HEK293T (cell line): ENCODE measurements around the gene PDCD7.
"Not testable (repeated sequence)": the region's sequence is repeated elsewhere in the genome, so short reads cannot be mapped to it uniquely, and the experiment has no call there.

Experiments
- CTCF ChIA-PET: fragments of 350-600 bp; formaldehyde crosslinking; extraction: SDS; loops from one replicate; lab custom pipeline; 2021; ENCODE audit warnings: antibody characterized with exemption, inconsistent platforms; lab: Yijun Ruan, JAX
- POLR2A ChIA-PET: fragments of 350-600 bp; formaldehyde crosslinking; extraction: SDS; loops from one replicate; lab custom pipeline; 2020; ENCODE audit warnings: antibody characterized with exemption, inconsistent platforms; lab: Yijun Ruan, JAX
- DNase-seq: peaks from one replicate; pipeline ENCODE4 v3.0.0; 2012; ENCODE audit warnings: mixed read lengths; ENCODE audit errors: extremely low spot score
- ARNT ChIP-seq: fragments of 450-650 bp; IDR thresholded peaks from 2 replicates; pipeline ENCODE4 v1.6.1; 2017; ENCODE audit warnings: mild to moderate bottlenecking
- BHLHE40 ChIP-seq: fragments of 450-650 bp; IDR thresholded peaks from 2 replicates; pipeline ENCODE4 v1.6.1; 2016; ENCODE audit warnings: mild to moderate bottlenecking, moderate library complexity, borderline replicate concordance
- CTBP1 ChIP-seq: fragments of 450-650 bp; IDR thresholded peaks from 2 replicates; pipeline ENCODE4 v1.6.1; 2016; ENCODE audit warnings: borderline replicate concordance
- ELF4 ChIP-seq: fragments of 450-650 bp; IDR thresholded peaks from 2 replicates; pipeline ENCODE4 v1.6.1; 2017; ENCODE audit warnings: antibody characterized with exemption
- FOXA1 ChIP-seq: fragments of 450-650 bp; IDR thresholded peaks from 2 replicates; pipeline ENCODE4 v1.6.1; 2016; ENCODE audit warnings: mild to moderate bottlenecking
- FOXK2 ChIP-seq: fragments of 450-650 bp; IDR thresholded peaks from 2 replicates; pipeline ENCODE4 v1.6.1; 2016; ENCODE audit warnings: mild to moderate bottlenecking
- FOXM1 ChIP-seq: fragments of 450-650 bp; IDR thresholded peaks from 2 replicates; pipeline ENCODE4 v1.6.1; 2017; ENCODE audit warnings: mild to moderate bottlenecking, borderline replicate concordance
- HDGF ChIP-seq: fragments of 450-650 bp; IDR thresholded peaks from 2 replicates; pipeline ENCODE4 v1.6.1; 2017; ENCODE audit warnings: antibody characterized with exemption, borderline replicate concordance
- L3MBTL2 ChIP-seq: fragments of 450-650 bp; conservative IDR thresholded peaks from 2 replicates; pipeline ENCODE4 v1.6.1; 2016; ENCODE audit warnings: mild to moderate bottlenecking
- LEF1 ChIP-seq: fragments of 450-650 bp; IDR thresholded peaks from 2 replicates; pipeline ENCODE4 v1.6.1; 2017; ENCODE audit warnings: mild to moderate bottlenecking, borderline replicate concordance
- NFRKB ChIP-seq: fragments of 450-650 bp; IDR thresholded peaks from 2 replicates; pipeline ENCODE4 v1.6.1; 2016; ENCODE audit warnings: mild to moderate bottlenecking, moderate library complexity
- PKNOX1 ChIP-seq: fragments of 450-650 bp; IDR thresholded peaks from 2 replicates; pipeline ENCODE4 v1.6.1; 2016
- SP1 ChIP-seq: fragments of 450-650 bp; IDR thresholded peaks from 2 replicates; pipeline ENCODE4 v1.6.1; 2017
- SUZ12 ChIP-seq: fragments of 450-650 bp; IDR thresholded peaks from 2 replicates; pipeline ENCODE4 v1.6.1; 2016; ENCODE audit warnings: mild to moderate bottlenecking
- TARDBP ChIP-seq: fragments of 450-650 bp; IDR thresholded peaks from 2 replicates; pipeline ENCODE4 v1.6.1; 2016
- ZNF384 ChIP-seq: fragments of 450-650 bp; IDR thresholded peaks from 2 replicates; pipeline ENCODE4 v1.6.1; 2016

PDCD7 gene

GRCh38 chr15:65095011-65095746 is 38.4 kb downstream of the PDCD7 start:
- ChIA-PET CTCF (no interaction called here), POLR2A (no interaction called here)
- TF ChIP-seq BHLHE40 (no peak), FOXA1 (no peak), CTBP1 (no peak), HDGF (no peak), TARDBP (no peak), L3MBTL2 (no peak), ZNF384 (no peak), SUZ12 (no peak), SP1 (no peak), LEF1 (no peak), NFRKB (no peak), FOXK2 (no peak), ELF4 (no peak), PKNOX1 (no peak), ARNT (no peak), FOXM1 (no peak)
- no peak for DNase-seq

- POLR2A ChIA-PET = no interaction called here
- DNase-seq = no peak
- TF ChIP-seq LEF1 (no peak), ZNF384 (no peak), SUZ12 (no peak), ELF4 (no peak), HDGF (no peak), SP1 (no peak), CTBP1 (no peak), L3MBTL2 (no peak), FOXA1 (no peak), PKNOX1 (no peak), FOXK2 (no peak), FOXM1 (no peak), NFRKB (no peak), ARNT (no peak), TARDBP (no peak), BHLHE40 (no peak)
- CTCF ChIA-PET = no interaction called here
Observed at GRCh38 chr15:65094294-65094995, 39.2 kb downstream of the PDCD7 start.

- DNase-seq, POLR2A ChIA-PET, CTCF ChIA-PET: not testable (repeated sequence)
Observed at GRCh38 chr15:65093793-65094170, 39.8 kb downstream of the PDCD7 start.

GRCh38 chr15:65092911-65093792 is 40.5 kb downstream of the PDCD7 start:
- no peak for TF ChIP-seq LEF1
- no peak for TF ChIP-seq FOXK2
- no peak for TF ChIP-seq SP1
- no peak for TF ChIP-seq BHLHE40
- TF ChIP-seq TARDBP = no peak
- TF ChIP-seq FOXA1 = no peak
- no peak for TF ChIP-seq SUZ12
- TF ChIP-seq ELF4 = no peak
- no peak for TF ChIP-seq CTBP1
- no peak for TF ChIP-seq ZNF384
- TF ChIP-seq HDGF = no peak
- TF ChIP-seq NFRKB = no peak
- TF ChIP-seq L3MBTL2 = no peak
- TF ChIP-seq PKNOX1 = no peak
- TF ChIP-seq FOXM1 = no peak
- no peak for TF ChIP-seq ARNT
- ChIA-PET POLR2A (no interaction called here), CTCF (no interaction called here)
- no peak for DNase-seq

- DNase-seq = no peak
- POLR2A ChIA-PET = no interaction called here
- CTCF ChIA-PET = interaction anchor here (0.6 kb wide), 1 partner anchor 112 kb away, joined by 4 read pairs; no protein-coding TSS in a partner anchor
- TF ChIP-seq ARNT = no peak
- no peak for TF ChIP-seq ZNF384
- TF ChIP-seq L3MBTL2 = no peak
- no peak for TF ChIP-seq SP1
- no peak for TF ChIP-seq NFRKB
- TF ChIP-seq HDGF = no peak
Observed at GRCh38 chr15:65091946-65092770, 41.5 kb downstream of the PDCD7 start.
